HTR-8/SVneo (cell line): ENCODE data around the gene DCAF8.
A peak's percentile ranks its signal among the peaks of the same experiment; 100 is the strongest.

ENCODE experiments used
- DNase-seq: peaks from one replicate; pipeline ENCODE4 v3.0.0; 2011; ENCODE audit warnings: low spot score, mixed read lengths; ENCODE audit not compliant: insufficient read length
- FAIRE-seq: peaks from 2 replicates; lab custom pipeline; 2011; peaks lifted over from hg19 to GRCh38; lab: Jason Lieb, UNC

The DCAF8 gene

GRCh38 chr1:160232911-160233310 lies 29.4 kb downstream of the DCAF8 start:
- FAIRE-seq: no peak
- DNase-seq: no peak

DNA sequence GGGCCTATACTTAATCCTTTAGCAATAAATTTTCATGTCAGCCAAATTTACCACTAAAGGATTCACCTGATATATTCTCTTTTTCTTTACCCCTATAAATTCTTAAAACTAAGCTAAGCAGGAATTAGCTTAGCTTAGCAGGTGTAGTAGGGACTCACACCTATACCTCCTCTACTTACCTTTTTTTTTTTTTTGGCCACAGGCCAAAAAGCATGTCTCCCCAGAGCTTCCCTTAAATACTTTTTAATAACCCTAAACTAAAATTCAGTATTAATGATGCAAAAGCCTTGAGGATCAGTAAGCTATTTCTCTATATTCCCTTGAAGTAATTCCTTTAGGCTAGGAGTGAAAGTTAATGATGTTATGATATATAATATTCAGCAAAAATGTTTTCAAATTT lies 33.9 kb downstream of the DCAF8 start:
- FAIRE-seq (no peak), DNase-seq (no peak)

DNA sequence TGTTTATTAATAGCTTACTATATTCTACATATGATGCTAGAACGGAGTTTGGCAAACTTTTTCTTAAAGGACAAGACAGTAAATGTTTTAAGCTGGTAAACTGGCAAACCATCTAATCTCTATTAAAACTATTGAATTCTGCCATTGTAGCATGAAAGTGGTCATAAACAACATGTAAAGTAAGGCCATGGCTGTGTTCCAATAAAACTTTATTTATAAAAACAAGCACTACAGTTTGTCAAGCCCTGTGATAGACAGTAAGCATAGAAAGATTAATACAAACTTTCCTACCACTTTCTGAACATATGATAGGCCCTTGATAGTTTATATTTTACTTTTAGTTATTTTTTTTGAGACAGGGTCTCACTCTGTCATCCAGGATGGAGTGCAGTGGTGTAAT lies 34.8 kb downstream of the DCAF8 start:
- FAIRE-seq: no peak
- no peak for DNase-seq

DNA sequence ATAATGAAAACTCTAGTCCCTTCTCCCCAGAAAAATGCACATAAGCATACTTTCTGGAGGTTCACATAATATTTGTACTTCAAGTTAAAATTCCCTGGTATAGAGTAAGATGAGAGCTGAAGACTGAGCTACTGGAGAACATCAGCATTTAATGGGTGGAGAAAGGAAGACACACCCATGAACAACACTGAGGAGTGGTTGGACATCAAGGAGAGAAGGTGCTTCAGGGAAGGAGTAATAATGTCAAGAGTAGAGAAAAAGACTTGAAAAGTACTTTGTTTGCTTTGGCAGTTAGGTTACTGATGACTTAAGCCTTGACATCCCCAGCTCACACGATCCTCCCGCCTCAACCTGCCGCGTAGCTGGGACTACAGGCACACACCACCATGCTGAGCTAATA lies 35.3 kb downstream of the DCAF8 start:
- no peak for FAIRE-seq
- no peak for DNase-seq

- FAIRE-seq: no peak
- DNase-seq: no peak
Observed at GRCh38 chr1:160226623-160227022, 35.7 kb downstream of the DCAF8 start.

DNA sequence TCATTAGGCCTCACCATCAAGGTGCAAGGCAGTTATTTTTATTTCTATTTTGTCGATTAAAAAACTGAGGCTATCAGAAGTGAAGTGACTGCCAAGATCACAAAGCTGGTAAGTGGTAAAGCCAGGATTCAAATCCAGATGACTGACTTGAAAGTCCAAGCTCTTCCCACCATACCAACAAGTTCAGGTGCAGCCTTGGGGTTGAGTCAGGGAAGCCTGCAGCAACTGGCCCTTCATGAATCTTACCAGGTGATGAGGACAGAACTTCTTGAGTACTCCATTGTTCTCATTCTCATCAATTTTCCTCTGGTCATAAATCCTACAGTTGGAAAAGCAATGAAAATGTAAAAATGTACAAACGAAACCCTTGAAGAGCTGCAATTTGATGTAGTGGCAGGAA lies 37.0 kb downstream of the DCAF8 start:
- no peak for DNase-seq
- no peak for FAIRE-seq

- FAIRE-seq (no peak), DNase-seq (no peak)
Observed at GRCh38 chr1:160224606-160225005, 37.7 kb downstream of the DCAF8 start.

- FAIRE-seq (no peak), DNase-seq (no peak)
Observed at GRCh38 chr1:160222546-160222945, 39.8 kb downstream of the DCAF8 start.

GRCh38 chr1:160221089-160221488 lies 41.3 kb downstream of the DCAF8 start:
- FAIRE-seq: no peak
- DNase-seq: no peak

GRCh38 chr1:160220301-160220700 lies 42.0 kb downstream of the DCAF8 start:
- FAIRE-seq: no peak
- DNase-seq: no peak

DNA sequence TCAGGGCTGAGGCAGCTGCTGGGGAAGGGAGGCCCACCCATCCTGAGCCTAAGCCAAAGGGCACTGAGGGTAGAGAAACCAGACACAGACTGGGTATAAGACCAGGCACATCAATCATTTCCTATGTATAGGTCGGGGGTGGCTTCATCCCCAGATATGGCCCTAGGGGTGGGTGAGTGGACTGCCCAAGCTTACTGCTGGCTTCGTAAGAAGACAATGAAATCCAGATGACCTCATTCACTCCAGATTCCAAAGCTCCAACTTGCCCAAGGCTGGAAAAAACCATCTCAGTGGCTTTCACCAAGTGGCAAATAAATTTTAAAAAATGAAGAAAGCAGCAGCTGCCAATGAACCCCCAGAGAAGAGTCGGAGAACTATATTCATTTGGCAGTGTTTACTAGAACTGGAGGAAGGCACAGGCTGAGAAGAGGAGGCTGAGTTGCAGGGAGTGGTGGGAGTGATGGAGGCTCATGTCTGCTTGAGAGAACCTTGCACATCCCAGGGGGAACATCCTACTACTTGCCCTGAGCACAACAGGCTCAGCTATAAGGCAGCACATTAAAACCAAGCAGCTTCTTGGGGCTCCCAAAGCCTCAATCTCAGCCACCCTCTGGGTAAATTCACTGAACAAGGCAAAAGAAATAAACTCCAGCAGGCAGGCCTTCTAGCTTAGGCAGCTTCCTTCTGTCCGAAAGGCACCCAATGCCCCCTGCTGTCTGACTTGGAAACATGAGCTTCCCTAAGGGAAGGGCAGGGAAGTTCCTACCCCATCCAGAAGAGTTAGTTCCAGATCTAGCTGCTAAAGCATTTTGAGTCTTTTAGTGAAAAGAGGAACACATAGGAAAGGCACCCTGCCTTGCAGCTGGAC lies 43.1 kb downstream of the DCAF8 start:
- FAIRE-seq (no peak), DNase-seq (peak; percentile 33)

GRCh38 chr1:160217481-160218051 lies 44.8 kb downstream of the DCAF8 start:
- no peak for DNase-seq

GRCh38 chr1:160216301-160216700 lies 46.0 kb downstream of the DCAF8 start:
- FAIRE-seq (no peak), DNase-seq (no peak)

More at GRCh38 chr1:160217481-160218051, 44.8 kb downstream of the DCAF8 start:
- FAIRE-seq: no peak

GRCh38 chr1:160214481-160215140 lies 47.7 kb downstream of the DCAF8 start:
- FAIRE-seq (no peak), DNase-seq (no peak)

DNA sequence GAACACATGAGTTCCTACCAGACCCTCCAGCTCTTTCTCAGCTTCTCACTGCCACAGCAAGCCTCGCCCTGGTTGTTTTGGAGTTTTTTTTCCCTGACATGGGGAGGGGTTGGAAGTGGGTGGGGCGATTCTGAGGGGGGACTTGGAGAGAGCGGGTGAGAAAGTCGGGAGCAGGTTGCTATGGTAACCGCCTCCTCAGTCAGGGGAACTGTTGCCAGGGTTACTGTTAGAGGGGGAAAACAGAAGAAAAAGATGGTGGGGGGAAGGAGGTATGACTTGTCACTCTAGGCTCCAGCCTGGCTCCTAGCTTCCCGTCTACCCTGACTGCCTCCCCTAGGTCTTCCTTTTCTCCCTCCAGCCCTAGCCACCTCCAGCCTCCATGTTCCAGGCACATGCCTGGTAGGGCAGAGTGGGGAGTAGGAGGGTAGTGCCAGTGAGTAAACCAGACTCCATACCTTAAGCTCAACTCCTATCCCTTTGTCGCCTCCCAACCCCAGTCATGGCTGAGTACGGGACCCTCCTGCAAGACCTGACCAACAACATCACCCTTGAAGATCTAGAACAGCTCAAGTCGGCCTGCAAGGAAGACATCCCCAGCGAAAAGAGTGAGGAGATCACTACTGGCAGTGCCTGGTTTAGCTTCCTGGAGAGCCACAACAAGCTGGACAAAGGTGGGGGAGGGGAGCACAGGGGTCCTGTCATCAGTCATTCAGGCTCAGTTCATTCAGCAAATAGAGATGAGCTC lies 51.1 kb downstream of the DCAF8 start:
- FAIRE-seq (no peak), DNase-seq (no peak)

GRCh38 chr1:160210561-160210960 lies 51.8 kb downstream of the DCAF8 start:
- no peak for FAIRE-seq
- no peak for DNase-seq

DNA sequence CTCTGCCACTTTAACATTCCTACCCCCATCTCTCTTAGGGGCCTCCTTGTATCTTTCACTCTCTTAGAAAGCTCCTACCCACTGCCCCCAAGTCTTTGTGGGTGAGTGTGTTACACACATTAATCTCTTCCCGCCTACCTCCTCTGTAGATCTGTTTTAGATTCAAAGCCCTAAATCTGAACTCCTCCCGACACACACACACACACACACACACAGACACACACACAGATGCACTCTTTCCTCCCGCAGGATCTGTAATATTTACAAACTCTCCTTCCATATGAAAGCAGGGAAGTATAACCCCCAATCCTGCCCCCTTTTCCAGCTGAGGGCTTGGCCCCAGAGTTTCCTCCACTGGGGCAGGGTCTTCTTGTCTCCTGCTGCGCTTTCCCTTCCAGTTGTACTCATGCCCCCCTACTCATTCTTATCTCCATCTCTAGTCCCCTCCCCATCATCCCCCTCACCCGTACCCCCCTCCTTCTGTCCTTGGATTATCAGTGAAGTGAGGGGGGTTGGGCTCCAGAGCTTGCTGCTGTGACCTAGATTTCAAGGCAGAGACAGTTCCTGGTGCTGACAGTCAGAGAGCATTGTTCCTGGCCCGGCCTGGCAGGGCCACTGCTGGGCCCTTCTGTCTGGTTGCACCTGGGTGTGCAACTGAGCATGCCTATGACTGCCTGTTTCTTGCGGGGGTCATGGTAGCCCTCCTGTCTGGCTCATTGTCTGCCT lies 52.9 kb downstream of the DCAF8 start:
- FAIRE-seq (no peak), DNase-seq (no peak)

DNA sequence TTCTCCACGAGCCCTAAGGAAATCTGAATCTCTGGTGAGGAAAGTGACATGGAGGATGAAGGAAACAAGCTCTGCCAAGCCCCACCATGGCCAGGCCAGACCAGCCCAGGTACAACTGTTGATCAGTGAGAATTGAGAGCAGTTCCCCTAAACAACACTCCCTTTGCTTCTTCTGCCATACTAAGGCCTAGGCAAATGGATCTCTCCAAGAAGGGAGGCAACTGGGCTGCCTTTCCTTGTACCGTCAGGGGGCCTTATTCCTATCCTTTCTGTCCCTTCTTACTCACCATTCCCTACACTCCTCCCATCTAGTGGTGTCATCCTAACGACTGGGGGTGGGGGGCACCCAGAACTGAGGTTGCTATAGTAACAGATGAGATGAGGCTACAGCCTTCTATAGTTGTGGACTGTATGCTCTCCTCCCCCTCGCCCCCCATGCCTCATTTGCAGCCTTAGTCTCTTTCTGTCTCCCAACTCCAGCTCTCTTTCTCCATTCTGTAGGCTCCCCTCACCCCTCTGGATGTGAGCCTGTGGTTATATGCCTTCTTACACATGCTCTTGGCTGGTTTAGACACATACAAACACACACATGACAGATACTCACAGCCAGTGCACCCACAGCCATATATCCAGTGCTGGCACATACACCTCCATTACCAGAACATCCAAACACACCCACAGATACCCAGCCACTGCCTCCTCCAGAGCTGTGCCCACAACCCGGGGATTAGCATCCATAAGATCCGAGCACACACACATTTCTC lies 53.6 kb downstream of the DCAF8 start:
- FAIRE-seq (no peak), DNase-seq (no peak)
